Glutamatergic neuron (in vitro differentiated cells): ENCODE results near the gene SASH3. TPM values are rescaled to one million over a fixed set of nuclear protein-coding genes. Genes with fewer than 3 reads are reported as not detected.

Experiments used
- DNase-seq: peaks from one replicate; pipeline ENCODE4 v3.0.0; 2022
- H3K27ac Mint-ChIP-seq: one replicate; pipeline ENCODE4 v1.8.0; 2020; ENCODE audit warnings: mild to moderate bottlenecking, mixed read lengths, inconsistent platforms; ENCODE audit not compliant: unreplicated experiment
- H3K27me3 Mint-ChIP-seq: one replicate; pipeline ENCODE4 v1.8.0; 2020; ENCODE audit warnings: mild to moderate bottlenecking, moderate library complexity, mixed read lengths, inconsistent platforms; ENCODE audit not compliant: unreplicated experiment
- H3K36me3 Mint-ChIP-seq: one replicate; pipeline ENCODE4 v1.8.0; 2020; ENCODE audit warnings: mild to moderate bottlenecking, mixed read lengths, inconsistent platforms; ENCODE audit not compliant: unreplicated experiment
- H3K4me1 Mint-ChIP-seq: one replicate; pipeline ENCODE4 v1.8.0; 2020; ENCODE audit warnings: mild to moderate bottlenecking, low read depth, mixed read lengths, inconsistent platforms; ENCODE audit not compliant: unreplicated experiment
- H3K4me3 Mint-ChIP-seq: one replicate; pipeline ENCODE4 v1.8.0; 2020; ENCODE audit warnings: mild to moderate bottlenecking, mixed read lengths, inconsistent platforms; ENCODE audit not compliant: unreplicated experiment
- H3K9me3 Mint-ChIP-seq: one replicate; pipeline ENCODE4 v1.8.0; 2020; ENCODE audit warnings: mild to moderate bottlenecking, moderate library complexity, mixed read lengths, inconsistent platforms; ENCODE audit not compliant: unreplicated experiment
- CTCF ChIP-seq: fragments of 200-600 bp; sonication (generic); IDR thresholded peaks from one replicate; pipeline ENCODE4 v1.5.0; 2021; ENCODE audit not compliant: partially characterized antibody, unreplicated experiment
- total RNA-seq: library from RNA; stranded (reverse); fragmentation: NEBNext Ultra II Directional; extraction: Animal tissue kit (Norgen Biotek cat#: 25700); gene quantifications from one replicate; pipeline ENCODE4 v1.2.1, GENCODE V29; 2021; ENCODE audit not compliant: unreplicated experiment

The SASH3 gene
- total RNA-seq, 1 donor from 2014 or later = not detected

DNA sequence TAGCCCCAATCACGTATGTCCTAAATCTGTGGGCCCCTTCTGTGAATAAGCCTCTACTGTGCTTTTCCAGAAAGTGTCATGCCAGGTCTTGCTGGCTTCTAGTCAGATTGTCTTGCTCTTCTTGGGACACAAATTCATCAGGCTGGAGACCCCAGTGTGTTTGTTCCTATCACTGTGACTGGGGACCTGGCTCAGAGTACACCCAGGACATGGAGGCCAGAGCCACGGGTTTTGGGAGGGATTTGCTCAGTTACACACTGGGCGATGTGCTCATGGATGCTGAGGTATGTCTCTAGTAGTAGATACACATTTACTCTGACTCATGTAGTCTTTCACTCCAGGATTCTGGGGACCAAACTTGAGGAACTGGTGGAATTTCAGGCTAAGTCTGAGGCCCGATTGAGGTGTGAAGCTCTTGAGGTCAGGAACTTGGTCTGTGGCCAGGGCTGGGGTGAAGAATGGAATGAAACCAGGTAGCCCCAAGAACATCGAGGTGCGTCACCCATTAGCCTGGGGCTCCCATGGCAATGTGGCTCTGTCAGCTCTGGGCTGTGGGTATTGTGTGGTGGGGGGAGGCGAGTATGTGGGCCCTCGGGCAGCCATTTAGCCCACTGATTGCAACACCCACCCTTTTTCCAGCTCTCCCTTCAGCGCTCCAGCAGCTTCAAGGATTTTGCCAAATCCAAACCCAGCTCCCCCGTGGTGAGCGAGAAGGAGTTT lies 7.7 kb downstream of the SASH3 start:
- H3K27me3 Mint-ChIP-seq = peaks cover 3% of the 10 kb centered on the region
- DNase-seq = no peak
- no peak for TF ChIP-seq CTCF
- no peak overlapping the region for H3K27ac Mint-ChIP-seq
- no peaks in the 10 kb centered on the region for H3K36me3 Mint-ChIP-seq
- H3K4me3 Mint-ChIP-seq = no peak overlapping the region
- no peaks in the 10 kb centered on the region for H3K9me3 Mint-ChIP-seq
- H3K4me1 Mint-ChIP-seq = no peaks in the 10 kb centered on the region

- no peak for DNase-seq
- no peaks in the 10 kb centered on the region for H3K4me1 Mint-ChIP-seq
- H3K9me3 Mint-ChIP-seq = no peaks in the 10 kb centered on the region
- H3K27ac Mint-ChIP-seq = no peak overlapping the region
- H3K4me3 Mint-ChIP-seq = no peak overlapping the region
- no peak for TF ChIP-seq CTCF
- no peaks in the 10 kb centered on the region for H3K36me3 Mint-ChIP-seq
- H3K27me3 Mint-ChIP-seq = peaks cover 3% of the 10 kb centered on the region
These were observed 8.8 kb downstream of the SASH3 start for GRCh38 chrX:129788527-129788926.

DNA sequence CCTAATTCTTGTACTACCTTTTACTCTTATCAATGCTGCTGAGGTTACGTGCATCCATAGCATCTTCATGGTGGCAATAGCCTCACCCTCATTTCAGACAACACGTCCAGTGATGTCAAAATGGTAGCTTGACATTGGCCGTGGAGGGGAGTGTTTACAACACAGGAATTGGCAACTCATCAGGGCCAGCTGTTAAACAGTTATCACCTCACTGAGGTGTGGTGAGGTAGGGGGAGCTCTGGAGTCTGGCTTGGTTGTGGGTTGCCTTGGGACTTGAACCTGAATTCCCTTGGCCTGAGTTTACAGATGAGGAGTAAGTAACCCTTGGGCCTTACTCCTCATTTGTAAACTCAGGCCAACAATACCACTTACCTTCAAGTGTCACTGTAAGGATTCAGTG lies 10.4 kb downstream of the SASH3 start:
- H3K4me1 Mint-ChIP-seq = no peaks in the 10 kb centered on the region
- H3K27ac Mint-ChIP-seq = no peak overlapping the region
- no peak for DNase-seq
- H3K27me3 Mint-ChIP-seq = peaks cover 3% of the 10 kb centered on the region
- TF ChIP-seq CTCF = no peak
- H3K4me3 Mint-ChIP-seq = no peak overlapping the region
- H3K36me3 Mint-ChIP-seq = no peaks in the 10 kb centered on the region
- no peaks in the 10 kb centered on the region for H3K9me3 Mint-ChIP-seq

GRCh38 chrX:129790808-129791207 lies 11.1 kb downstream of the SASH3 start:
- no peak overlapping the region for H3K27ac Mint-ChIP-seq
- peaks cover 3% of the 10 kb centered on the region for H3K27me3 Mint-ChIP-seq
- H3K4me1 Mint-ChIP-seq = no peaks in the 10 kb centered on the region
- no peak for DNase-seq
- no peak overlapping the region for H3K4me3 Mint-ChIP-seq
- no peaks in the 10 kb centered on the region for H3K36me3 Mint-ChIP-seq
- no peak for TF ChIP-seq CTCF
- no peaks in the 10 kb centered on the region for H3K9me3 Mint-ChIP-seq

- Mint-ChIP-seq H3K36me3 (no peaks in the 10 kb centered on the region), H3K27ac (no peak overlapping the region), H3K9me3 (no peaks in the 10 kb centered on the region), H3K27me3 (peaks cover 3% of the 10 kb centered on the region), H3K4me1 (no peaks in the 10 kb centered on the region), H3K4me3 (no peak overlapping the region)
- DNase-seq = no peak
- TF ChIP-seq CTCF = no peak
These were observed 11.6 kb downstream of the SASH3 start for GRCh38 chrX:129791336-129791735.
